HEK293T (cell line): ENCODE measurements around the gene ANKRD42.

Experiments used
- ARNT ChIP-seq: fragments of 450-650 bp; IDR thresholded peaks from 2 replicates; pipeline ENCODE4 v1.6.1; 2017; ENCODE audit warnings: mild to moderate bottlenecking
- FOXM1 ChIP-seq: fragments of 450-650 bp; IDR thresholded peaks from 2 replicates; pipeline ENCODE4 v1.6.1; 2017; ENCODE audit warnings: mild to moderate bottlenecking, borderline replicate concordance
- SUZ12 ChIP-seq: fragments of 450-650 bp; IDR thresholded peaks from 2 replicates; pipeline ENCODE4 v1.6.1; 2016; ENCODE audit warnings: mild to moderate bottlenecking

DNA sequence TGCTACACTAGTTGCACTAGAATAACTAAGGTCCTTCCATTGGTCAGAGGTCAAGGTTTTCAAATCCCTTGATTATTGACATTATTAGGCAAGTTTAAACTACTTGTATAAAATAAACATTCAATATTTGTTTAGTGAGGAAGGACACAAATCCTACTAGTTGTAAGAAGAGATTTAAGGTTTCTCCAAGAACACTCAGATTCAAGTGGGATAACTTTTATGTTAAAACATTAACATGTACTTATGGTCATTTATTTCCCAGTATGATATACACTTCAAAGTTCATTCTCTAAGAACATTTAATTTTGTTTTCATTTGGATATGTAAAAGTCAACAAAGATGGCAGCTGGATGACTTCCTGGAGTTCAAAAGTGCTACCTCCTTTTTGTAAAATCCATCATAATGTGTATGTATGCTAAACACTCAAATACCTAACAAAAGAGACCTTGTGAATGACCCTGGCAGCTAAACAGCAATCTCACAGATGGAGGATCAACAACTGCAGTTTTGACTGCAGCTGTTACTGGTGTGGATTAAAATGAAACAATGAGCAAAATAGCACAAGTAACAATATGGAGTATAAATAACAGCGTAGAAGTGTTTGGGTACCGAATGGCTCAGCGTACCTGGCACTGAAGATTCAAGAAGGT lies 91.1 kb downstream of the ANKRD42 start:
- TF ChIP-seq SUZ12, result no peak
- TF ChIP-seq ARNT, result no peak
- no peak for TF ChIP-seq FOXM1
